ENCODE data around the gene ZPR1.
"Not testable (repeated sequence)": the region's sequence is repeated elsewhere in the genome, so short reads cannot be mapped to it uniquely, and the experiment has no call there.

The ZPR1 gene

GRCh38 chr11:116792144-116792868, 4.5 kb upstream of the ZPR1 start:
- DNase-seq = no peak

- DNase-seq = no peak
These were observed 4.0 kb upstream of the ZPR1 start, which contains the start of gene APOA5 for GRCh38 chr11:116791813-116792143. TSS of gene APOA5 (minus strand) at chr11:116791879. CDS start at chr11:116791860, 19 bp downstream.

- peak; percentile 91 for DNase-seq
These were observed 3.4 kb upstream of the ZPR1 start for GRCh38 chr11:116791002-116791812.

DNA sequence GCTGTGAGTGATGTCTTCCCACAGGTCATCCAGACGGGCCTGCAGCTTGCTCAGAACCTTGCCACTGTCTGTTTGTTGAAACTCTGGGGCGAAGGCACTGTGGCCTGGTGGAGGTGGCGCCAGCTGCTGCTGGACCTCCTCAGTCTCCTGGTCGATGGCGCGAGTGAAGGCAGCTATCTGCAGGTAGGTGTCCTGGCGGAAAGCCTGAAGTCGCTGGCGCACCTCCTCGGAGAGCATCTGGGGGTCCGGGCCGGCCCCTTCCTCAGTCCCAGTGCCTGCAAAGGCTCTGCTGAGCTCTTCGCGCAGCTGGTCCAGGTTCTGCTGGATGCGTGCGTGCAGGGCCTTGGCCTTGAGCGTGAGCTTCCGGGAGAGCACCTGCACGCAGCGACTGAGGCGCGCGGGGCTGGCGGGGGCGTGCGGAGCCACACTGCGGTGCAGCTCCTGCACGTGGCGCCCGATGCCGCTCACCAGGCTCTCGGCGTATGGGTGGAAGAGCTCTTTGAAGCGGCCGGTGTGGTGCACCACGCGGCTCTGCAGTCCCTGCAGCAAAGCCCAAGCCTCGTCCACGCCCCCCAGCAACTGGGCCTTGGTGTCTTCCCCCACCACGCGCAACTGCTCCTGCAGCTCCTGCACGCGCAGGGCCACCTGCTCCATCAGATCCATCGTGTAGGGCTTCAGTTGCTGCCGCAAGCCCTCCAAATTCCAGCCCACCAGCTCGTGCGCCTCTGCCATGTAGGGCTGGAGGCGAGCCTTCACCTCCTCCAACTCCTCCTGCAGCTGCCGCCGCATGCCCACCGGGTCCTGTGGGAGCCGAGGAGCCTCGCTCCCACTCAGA, 2.6 kb upstream of the ZPR1 start:
- no peak for DNase-seq

DNA sequence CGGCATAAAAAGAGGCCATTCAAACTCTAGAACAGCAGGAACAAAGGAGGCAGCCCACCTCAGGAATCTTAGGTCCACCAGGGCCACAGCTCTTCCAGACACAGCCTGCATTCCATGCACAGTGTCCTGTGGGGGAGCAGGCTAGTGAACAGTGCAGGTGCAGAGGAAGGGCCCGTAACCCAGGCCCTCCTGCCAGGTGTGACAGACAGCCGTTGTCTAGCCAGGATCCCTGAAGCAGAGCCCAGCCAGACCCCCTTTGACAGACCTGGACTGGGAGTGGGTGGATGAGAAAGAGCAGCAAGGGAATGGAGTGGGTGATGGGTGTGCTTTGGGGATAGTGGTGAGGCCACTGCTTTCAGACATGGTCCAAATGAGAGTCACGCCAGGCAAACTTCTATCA, 1.2 kb upstream of the ZPR1 start:
- DNase-seq = no peak

DNA sequence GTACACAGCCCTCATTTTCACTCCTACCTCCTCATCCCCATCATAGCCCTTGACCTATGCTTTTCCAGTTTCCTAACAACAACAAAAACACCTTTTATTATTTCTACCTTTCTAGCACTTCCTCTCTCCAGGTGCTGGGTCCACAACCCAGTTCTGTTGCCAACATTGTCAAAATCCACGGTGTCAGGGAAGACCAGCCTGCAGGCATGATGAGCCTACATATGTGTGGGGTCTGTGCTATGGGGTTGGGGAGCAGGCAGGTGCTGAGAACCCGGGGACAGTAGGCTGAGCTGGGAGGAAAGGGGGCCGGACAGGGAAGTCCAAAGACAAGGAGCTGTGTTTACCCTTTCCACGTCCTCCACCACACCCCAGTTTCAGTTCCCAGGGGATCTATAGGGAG, 711 bp upstream of the ZPR1 start:
- no peak for DNase-seq

DNA sequence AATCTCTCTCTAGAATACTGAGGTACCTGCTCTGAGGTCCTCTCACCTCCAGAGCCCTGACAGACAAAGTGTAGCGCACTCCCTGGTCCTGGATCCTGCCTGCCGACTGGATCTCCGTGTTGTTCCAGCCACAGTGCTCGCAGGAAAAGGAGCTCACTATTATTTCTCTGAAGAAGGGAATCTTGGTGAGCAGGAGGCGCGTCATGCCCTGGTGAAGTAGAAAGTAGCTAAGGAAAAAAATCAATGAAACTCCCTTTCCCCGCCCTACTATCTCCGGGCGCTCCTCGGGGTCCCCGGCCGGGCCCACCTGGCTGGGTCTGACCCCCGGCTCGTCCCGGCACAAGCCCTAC, 412 bp downstream of the ZPR1 start:
- no peak for DNase-seq

GRCh38 chr11:116786966-116787365, 857 bp downstream of the ZPR1 start:
- DNase-seq = no peak

GRCh38 chr11:116786326-116786725, 1.5 kb downstream of the ZPR1 start:
- DNase-seq = no peak

- no peak for DNase-seq
These were observed 5.1 kb downstream of the ZPR1 start for GRCh38 chr11:116782728-116783127.

GRCh38 chr11:116778556-116778955, 9.3 kb downstream of the ZPR1 start:
- DNase-seq = no peak

GRCh38 chr11:116777056-116777455, 10.8 kb downstream of the ZPR1 start:
- DNase-seq = no peak

DNA sequence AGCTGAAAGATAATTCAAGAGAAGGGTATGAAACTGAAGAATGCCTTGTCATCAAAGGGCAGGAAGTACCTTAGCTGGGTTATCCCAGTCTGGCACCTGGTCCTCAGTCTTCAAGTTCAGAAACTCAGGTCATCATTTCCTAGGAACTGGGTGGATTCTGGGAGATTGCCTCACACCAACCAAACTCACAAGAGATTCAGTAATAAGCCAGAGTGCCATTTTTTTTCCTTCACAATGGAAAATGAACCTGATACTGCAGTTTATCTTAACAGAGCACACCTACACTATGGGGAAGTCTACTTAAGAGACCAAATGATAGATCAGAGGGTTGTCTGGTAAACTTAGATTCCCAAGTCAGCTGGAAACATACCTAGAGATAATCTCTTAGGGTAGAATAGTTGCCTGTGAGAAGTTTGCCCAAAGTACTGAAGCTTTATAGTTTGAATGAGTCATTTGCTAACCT, 11.3 kb downstream of the ZPR1 start:
- no peak for DNase-seq

DNA sequence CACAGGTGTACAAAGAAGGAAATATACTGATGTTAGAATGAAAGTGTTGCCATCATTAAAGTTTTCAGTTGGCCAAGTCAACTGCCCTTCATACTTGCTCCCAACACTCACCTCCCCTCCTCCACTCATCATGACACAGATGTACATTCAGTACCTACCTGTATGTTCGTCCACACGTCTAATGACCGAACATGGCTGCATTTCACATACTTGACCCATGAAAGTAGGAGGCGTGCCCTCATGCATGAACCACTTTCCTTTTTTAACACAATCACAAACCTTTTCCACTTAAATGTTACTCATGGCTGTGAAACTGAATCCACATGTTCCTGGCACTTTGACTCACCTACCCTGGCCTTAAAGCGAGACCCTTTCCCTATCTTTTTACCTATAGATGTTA, 11.8 kb downstream of the ZPR1 start:
- DNase-seq = no peak

- DNase-seq = no peak
These were observed 13.2 kb downstream of the ZPR1 start for GRCh38 chr11:116774661-116775060.

GRCh38 chr11:116773203-116774097, 14.4 kb downstream of the ZPR1 start:
- DNase-seq = no peak

DNA sequence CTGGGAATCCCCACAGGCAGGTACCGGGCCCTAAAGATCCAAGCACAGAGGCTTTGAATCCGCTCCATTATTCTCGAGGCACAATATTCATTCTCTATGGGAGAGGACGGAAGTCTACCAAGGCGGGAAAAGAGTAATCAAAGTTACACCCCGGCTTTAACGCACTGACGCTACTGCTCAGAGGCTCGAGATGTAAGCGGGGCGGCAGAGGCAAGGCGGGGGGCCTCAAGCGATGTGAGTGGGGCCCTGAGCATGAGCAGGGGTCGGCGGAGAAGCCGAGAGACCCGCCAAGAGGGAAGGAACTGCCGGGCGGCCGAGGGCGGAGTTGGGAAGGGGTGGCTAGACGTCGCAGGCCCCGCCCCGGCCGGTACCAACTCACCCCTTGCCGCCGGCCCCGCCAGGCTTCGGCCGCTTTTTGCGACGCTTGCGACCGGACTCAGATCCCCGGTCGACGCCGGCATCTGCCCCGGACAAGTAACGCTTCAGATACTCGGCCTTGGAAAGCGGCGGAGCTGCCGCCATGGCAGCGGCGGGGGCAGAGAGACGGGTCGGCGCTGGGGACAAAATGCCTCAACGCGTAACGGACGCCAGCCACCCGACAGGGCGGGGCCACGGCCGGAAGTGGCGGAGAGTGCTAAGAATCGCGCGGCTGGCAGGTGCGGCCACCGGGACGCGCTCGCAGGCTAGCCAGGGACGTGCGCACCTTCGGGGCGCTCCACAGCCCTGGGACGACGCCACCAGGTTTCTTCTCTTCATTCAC, 15.2 kb downstream of the ZPR1 start, which contains the start of gene BUD13:
Gene BUD13 (minus strand): TSS at position 545 of the 760 bp plus-strand sequence. CDS start 23 bp downstream, at position 522.
- peak; percentile 98 for DNase-seq

GRCh38 chr11:116771935-116772334, 15.9 kb downstream of the ZPR1 start:
- no peak for DNase-seq

DNA sequence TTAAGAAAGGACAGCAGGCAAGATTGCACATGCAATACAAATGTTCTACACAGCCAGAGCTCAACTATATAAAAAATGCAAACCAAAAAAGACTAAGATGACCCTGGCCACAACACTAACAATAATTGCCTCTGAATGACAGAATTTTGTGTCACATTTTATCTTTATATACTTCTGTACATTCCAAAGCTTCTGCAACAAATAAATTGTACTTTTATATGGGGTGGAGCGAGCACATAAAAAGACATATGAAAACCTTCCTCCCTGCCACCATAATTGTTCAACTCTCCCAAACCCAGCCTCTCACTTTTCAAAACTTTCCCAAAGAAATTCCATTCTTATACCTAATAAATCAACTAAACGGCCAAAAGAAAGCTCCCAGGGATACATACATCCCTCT, 25.7 kb downstream of the ZPR1 start:
- DNase-seq = no peak

- not testable (repeated sequence) for DNase-seq
These were observed 31.8 kb downstream of the ZPR1 start for GRCh38 chr11:116756044-116756443.

DNA sequence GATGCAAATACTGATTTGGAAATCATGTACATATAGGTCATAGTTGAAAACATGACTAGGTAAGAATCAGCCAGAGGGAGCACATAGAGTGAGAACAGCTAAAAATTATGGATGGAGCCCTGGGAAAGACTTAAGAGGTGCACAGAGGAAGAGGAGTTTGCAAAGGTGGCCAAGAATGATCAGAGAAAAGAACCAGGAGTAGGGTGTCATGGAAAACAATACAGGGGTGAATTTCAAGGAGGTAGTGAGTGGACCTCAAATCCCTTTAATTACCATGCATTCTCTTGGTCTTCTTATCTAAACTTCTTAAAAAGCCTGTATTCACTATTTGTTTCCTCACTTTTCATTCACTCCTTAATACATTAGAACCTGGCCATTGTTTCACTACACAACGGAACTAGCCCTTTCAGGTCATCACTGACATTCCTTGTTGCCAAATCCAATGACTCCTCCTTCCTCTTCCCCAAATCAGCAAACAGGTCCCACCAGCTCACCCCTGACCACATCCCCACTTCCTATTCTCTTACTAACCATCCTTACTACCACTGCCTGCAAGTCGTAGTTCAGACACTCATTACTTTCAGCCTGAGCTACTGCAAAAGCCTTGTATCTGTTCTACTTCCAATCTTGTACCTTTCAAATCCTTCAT, 37.6 kb downstream of the ZPR1 start:
- DNase-seq = no peak

All from activated effector memory CD4-positive, alpha-beta T cell treated with anti-CD3 and anti-CD28 coated beads, Interleukin-2, amount 50 U/mL, for 16 hours (primary cell).